Kidney glomerular epithelial cell (primary cell): ENCODE data around the gene LNPEP.
"Not testable (repeated sequence)": the region's sequence is repeated elsewhere in the genome, so short reads cannot be mapped to it uniquely, and the experiment has no call there.

Experiments
- DNase-seq: peaks from one replicate; lab custom pipeline; 2025; lab: John Stamatoyannopoulos, UW

Gene LNPEP

DNA sequence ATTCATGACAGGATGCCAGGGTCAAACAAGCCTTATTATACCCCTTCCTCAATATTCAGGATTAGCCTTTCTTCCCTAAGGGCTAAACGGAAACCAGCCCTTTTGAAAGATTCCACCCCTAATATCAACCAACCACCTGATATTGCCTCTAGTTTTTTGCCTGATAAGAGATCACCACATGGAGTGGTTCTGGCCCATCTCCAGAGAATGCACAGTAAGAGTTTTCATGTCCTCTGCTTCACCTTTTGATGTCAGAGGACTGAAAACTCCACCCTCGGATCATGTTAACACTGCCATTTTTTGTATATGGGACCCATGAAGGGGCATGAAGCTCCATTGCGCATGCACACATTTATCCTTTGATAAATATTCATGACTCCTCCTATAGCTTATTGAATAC lies 5.8 kb upstream of the LNPEP start:
- DNase-seq, result no peak

DNA sequence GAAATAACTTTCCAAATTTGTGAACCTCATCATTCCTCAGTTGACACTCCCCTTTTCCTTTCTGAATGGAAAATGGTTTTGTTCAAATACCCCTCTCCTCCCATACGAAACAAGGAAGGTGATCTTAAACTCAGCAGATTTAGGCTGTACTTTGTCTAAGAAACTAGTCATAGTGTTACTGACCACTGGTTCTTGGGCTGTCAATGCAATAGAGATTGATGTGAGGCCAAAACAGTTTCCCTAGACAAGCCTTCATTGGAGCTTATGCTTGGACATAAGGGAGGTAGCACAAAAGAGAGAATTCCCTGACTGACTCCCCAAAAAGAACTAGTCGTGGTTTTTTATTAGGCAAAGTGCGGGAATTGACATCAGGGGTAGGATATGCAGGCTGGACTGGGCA lies 5.3 kb upstream of the LNPEP start:
- DNase-seq, result no peak

DNA sequence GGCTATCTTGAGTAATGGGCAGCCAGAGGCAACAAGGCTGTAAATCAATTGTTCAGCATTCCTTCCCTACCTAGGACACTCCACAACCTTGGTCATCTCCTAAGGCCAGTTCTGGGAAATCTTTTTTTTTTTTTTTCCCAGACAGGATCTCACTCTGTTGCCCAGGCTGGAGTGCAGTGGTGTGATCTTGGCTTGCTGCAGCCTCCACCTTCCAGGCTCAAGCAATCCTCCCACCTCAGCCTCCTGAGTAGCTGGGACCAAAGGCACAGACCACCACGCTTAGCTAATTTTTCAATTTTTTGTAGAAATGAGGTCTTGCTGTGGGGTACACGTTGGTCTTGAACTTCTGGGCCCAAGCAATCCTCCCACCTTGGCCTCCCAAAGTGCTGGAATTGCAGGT lies 4.8 kb upstream of the LNPEP start:
- not testable (repeated sequence) for DNase-seq

DNA sequence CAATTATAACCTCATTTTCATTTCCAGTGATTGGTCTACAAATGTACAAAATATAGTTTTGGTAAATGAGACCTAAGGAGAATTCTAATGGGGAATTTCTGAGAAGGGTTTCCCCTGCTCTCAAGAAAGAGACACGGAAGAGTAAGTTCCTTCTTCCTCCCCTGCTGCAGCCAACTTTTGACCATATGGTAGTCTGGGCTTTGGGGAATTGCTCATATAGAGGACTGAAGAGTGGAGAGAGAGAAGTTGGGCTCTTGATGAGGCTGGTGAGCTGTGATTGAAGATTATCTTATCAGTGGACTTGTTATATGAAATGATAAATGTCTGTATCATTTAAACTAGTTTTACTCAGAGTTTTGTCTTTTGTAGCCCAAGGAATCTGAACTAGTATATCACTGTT lies 4.3 kb upstream of the LNPEP start:
- no peak for DNase-seq

DNA sequence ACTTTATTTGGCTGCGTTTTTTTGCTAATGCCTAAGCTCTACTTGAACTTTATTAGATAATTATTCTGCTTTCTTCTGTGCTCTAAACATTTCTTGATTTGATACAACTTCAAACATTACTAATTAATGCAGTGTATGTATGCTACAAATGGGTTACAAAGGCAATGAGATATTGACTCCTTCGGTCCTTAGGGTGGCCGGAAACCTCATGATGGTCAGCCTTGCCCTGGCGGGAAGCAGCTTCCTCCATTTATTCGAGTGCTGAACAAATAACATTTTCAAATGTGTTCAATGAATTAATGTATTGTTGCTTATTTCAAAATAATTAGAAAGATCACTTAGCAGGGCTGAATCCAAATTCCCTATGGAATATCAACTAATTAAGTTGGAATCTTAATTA lies 3.9 kb upstream of the LNPEP start:
- DNase-seq, result no peak

DNA sequence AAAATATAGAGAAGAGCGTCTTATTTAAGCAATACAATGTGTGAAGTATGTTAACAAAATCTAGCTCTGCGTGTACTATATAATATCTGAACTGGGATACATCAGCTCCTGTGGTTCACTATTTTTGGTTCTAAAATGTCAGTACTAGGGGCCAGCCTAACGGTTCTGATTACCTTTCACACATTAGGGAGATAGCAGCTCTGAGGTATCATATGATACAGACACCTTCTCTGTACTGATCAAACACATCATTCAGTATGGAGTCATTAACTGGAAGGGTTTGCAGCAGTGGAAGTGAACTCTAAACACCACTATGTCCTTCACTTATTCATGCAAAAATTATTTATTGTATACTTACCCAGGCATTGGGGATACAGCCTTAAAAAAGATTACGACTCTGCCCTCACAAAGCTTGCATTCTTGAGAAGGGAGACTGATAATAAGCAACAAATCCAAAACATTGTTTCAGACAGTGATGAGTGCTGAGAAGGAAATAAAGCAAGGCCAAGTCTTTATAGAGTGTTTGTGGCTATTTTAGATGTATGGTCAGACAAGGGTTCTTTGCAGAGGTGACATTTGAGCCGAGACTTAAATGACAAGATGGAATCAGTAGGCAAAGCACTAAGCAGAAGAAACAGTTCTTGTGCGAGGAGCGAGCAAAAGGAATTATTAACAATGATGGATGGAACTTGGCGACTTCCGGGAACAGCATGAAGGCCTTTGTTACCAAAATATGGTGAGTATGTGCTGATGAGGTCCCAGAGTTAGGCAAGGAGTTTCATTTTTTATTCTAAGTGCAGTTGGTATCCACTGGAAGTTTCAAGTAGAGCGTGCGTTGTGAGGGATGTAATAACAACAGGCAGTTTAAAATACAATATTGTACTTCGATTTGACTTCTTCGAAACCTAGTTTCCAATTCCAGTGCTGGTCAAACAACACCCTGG lies 1.8 kb upstream of the LNPEP start:
- DNase-seq, result peak; percentile 63

DNA sequence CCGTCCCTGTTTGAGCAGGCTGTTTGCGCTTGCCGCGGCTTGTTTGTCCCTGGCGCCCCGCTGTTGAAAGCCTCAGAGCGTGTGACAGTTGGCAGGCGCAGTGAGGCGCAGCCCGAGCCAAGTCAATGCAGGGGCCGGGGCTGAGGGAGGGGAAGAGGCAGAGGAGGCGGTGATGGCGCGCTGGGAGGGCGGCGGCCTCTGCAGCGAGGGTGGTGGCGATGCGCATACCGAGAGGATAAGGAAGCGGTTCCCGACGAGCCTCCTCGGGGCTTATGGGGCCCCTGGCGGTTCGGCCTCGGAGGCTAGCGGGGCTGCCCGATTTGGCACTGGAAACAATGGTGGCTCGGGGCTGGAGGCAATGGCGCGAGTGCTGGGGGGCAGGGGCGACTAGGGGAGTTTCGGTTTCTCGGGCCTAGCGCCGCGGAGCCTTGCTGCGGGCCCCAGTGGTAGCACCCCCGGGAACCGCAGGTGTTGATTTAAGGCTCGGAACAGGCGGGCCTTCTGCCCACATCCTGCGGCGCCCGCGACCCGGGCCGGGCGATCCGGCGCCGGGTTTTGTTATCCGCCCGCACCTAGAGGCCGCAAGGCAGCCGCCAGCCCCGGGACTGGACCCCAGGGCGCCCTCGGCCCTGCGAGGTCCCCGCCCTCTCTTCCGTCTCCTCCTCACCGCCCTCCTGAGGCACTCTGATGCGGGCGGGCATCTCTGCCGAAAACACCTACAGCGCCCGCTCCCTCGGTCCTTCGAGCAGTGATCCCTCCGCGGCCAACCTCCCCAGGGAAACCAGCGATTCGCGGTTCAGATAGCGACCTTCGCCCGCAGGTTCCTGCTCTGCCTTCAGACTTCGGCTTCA lies 947 bp upstream of the LNPEP start:
- peak; percentile 89 for DNase-seq

DNA sequence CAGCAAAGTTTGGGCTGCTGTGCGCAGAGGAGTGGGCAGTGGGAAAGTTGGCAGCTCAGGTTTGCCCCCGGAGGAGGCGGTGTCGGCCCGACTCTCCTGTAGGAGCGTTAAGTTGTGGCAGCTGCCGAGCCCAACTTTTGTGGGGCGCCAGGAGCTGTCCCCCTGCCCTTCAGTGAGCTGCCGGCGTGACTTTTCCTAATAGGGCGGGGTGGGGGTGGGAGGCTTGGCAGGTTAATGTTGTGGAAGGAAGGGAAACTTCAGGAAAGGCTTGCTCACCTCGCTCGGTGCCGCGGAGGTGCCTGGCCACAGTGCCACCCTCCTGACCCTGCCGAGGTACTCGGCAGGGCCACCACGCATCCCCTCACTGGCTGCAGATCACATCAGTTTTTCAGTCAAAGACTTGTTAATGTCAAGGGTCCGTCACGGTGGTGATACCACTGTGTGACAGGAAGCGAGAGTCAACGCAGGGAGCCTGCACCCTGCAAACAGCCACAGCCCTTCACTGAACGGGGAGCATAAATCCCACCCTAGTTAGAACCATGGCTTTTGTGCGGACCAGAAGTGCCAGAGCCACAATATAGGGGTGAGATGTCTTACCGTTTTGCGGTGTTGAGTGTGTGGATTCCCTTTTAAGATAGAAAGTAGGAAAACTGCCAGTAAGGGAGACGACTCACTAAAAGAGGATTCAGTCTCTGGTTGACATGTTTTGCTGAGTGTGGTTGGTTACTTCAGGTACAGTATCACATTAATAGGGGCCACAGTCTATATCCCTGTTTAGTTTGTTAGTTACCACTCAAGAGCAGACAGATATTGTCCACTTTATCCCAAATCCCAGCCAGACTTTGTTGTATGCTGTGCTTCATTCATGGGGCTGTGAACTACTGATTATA lies 796 bp downstream of the LNPEP start:
- DNase-seq, result peak; percentile 34

DNA sequence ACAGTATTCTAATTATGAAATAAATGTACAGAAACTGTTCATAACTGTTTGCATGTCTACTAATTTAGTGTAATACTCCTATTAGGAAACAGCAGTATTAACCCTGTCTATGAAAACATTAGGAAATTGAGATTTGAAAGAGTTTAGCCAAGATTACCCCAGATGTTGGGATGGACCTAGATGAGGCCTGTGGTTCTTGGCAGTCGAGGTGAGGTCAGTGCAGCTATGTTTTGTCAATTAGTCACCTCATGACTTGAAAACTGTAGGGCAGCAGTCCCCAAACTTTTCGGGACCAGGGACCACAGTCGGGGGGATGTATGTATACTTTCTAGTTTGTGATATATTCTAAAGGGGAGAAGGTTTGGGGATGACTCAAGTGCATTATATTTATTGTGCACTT lies 4.7 kb downstream of the LNPEP start:
- DNase-seq, result no peak

DNA sequence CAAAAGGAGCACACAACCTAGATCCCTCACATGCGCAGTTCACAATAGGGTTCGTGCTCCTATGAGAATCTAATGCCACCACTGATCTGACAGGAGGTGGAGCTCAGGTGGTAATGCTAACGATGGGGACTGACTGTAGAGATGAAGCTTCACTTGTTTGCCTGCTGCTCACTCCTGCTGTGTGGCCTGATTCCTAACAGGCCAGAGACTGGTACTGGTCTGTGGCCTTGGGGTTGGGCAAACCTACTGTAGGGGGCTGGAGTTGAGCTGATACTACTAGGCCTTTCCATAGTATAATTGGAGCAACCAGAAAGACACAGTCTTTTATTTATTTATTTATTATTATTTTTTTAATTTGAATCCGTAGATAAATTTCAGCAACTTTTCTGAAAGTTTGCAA lies 5.3 kb downstream of the LNPEP start:
- DNase-seq, result no peak

DNA sequence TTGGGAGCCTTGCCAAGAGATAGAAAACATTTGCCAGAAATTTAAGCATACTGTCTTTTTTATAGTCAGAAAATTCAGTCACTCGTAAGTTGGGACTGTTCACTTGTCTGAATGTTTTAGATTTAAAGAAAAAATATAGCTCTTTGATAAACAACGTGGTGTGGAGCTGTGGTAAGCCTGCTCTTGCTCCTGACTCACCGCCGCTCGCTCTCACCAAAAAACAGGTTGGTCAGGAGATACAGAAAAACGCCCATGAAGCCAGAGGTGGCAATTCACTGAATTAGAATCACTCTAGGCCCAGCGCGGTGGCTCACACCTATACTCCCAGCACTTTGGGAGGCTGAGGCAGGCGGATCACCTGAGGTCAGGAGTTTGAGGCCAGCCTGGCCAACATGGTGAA lies 6.2 kb downstream of the LNPEP start:
- no peak for DNase-seq

DNA sequence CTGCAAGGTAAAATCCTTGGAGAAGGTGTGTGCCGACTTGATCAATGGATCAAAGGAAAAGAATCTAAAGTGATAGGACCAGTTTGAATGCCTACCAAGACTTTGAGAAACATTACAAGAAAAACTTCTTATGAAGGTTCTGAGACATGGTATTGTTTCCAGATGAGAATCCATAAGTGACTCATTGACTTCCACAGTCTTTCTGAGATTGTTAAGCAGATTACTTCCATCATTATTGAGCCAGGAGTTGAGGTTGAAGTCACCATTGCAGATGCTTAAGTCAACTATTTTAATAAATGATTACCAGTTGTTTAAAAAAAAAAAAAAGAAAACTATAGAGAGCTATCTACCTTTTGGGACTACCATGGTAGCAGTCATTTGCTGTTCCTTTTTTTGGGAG lies 7.0 kb downstream of the LNPEP start:
- DNase-seq, result peak; percentile 4

DNA sequence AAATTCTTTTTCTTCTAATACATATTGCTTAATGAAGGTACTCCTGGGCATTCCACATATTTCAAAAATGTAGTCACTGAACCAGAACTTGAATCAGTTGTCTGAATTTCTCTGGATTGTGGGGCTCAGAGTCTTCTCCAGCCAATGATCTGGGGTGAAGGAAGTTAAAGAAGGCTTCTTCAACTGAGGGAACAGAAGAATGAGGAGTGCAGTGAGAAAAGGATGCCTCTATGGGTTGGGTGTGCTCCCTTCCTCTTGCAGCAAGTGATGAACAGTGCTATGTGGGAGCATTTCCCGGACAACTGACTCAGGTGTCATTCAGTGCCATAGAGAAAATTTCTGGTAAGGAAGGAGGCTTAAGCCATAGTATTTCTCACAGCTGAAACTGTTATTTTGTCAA lies 7.9 kb downstream of the LNPEP start:
- peak; percentile 20 for DNase-seq

DNA sequence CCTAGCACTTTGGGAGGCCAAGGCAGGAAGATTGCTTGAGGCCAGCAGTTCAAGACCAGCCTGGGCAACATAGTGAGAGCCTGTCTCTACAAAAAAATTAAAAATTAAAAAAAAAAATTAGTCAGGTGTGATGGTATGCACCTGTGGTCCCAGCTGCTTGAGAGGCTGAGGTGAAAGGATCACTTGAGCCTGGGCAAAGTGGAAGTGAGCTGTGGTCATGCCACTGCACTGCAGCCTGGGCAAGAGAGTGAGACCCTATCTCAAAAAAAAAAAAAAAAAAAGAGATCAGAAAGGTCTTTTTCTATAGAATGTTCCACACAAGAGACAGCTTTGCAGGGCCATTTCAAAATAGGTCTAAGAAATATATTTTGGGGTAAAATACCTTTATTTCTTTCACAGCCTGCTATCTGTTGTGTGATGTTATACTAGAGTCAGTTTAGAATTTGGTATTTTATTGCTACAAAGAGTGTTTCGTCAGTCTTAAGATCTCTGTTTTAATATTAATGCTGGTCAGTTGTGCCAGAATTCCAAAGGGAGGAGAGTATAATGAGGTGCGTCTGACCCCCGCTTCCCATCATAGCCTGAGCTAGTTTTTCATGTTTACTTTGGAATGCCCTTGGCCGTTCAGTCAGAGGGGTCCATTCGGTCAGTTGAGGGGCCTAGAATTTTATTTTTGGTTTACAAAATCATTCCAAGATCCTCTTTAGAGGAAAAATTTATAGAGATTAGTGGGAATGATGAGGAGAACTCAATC lies 9.4 kb downstream of the LNPEP start:
- DNase-seq, result peak; percentile 35

DNA sequence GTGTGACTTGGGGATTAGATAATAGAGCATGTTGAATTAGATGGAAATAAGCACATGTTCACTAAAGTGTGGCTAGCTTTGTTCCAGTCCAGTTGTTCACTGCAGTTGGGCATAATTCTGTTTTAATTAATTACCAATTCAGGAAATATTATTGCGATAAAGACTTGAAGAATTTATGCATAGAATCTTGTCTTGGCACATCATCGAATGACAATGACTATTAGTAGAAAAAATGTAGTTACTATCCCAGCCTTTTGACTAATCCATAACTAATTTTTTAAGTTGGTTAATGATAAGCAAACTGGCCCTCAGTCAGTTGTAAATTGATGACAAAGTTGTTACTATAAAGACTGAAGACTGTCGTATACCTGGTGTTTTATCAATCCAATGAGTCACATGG lies 10.5 kb downstream of the LNPEP start:
- DNase-seq, result peak; percentile 73

DNA sequence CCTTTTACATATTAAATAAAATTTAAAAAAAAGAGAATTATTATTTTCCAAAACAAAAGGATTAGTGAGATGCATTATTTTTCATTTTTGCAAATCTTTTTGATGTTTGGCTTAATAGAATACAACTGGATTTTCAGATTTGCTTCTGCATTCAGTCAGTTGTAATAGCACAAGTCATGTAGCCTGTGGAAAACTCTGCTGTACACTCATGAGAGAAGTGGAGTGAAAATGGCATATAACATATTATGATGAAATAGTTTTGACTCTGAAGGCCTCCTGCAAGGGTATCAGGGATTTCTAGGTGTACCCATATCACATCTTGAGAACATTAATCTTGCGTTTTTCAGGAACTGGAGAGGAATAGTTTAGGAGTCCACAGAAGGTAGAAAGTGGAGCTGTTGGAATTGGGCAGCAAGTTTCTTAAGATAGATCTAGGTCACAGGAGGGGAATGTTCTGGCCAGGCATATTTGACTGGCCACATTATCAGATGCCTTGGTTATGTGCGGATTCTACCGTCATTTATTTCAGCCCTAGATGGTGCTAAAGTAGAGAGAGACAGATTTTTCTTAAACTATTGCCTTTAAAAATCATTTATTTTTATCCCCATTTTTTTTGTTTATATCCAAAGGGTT lies 16.4 kb downstream of the LNPEP start:
- DNase-seq, result no peak

DNA sequence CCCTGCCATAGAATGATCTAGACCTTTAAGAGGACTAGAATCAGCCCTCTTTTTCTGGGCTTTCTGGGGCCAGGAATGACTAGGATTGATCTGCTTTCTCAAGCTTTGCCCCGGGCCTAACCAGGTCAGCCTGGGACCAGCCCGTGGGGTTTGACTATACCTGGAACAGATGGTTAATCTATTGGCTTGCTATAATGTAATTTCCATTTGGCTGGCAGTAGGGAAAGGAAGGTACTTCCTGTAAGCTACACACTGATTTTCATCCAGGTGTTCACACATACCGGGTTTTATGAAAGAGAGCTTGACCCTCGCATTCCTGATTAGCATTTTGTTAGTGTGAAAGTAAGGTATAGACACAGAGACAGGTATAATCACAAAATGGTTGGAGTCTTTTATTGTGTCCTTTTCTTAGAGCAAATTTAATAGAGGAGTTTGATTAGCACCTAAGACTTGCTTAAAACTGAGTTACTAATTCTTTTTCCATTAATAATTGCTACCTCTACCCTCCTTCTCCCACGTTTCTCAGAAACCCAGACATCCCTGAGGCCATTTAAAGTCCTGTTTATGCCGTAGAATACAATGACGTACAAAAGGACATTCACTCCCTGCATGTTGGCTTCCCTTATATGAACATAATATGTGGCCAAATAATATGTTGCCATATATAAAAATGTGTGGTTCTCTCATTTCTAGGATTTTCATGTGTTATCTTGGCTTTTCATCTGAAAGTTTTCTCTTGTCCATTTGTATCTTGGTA lies 17.3 kb downstream of the LNPEP start:
- DNase-seq, result no peak

DNA sequence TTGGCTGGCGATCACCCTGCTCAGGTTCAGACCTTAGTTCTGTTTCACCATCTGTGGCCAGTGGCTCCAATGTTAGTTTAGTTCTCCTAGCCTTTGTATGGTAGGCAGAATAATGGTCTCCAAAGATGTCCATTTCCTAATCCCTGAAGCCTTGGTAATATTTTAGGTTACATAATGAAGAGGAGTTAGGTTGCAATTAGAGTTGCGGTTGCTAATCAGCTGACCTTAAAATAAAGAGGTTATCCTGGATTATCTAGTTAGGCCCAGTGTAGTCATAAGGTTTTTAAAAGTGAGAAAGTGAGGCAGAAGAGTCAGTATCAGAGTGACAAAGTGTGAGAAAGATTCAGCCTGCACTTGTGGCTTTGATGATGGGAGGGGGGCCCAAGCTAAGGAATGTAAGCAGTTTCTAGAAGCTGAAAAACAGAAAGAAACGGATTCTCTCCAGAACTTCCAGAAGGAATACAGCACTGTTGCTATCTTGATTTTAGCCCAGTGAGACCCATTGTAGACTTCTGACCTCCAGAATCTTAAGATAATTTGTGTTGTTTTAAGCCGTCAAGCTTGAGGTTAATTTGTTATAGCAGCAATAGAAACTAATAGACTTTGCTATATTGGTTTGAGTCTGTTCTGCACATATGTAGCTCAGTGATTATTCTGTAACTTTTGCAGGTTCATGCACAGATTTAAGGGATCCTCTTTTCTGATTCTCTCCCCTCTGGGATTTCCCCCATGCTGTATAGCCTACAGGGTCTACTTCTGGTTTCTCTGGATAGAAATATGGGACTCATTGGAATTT lies 21.6 kb downstream of the LNPEP start:
- no peak for DNase-seq

DNA sequence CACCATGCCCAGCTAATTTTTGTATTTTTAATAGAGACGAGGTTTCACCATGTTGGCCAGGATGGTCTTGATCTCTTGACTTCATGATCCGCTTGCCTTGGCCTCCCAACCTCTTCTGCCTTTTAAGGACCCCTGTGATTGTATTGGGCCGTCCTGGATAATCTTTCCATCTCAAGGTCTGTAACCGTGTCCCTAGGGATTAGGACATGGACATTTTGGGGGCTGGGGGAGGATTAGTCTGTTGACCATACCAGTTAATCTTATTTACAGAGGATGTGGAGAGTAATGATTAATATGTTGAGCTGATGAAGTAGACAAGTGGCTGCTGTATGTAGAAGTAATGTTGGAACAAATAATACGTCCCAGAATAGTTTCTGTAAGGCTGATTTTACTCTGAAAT lies 23.1 kb downstream of the LNPEP start:
- no peak for DNase-seq
